Liver (tissue), 9 donors: Measurements from ENCODE around the gene MSL2. TPM values are rescaled to one million over a fixed set of nuclear protein-coding genes. Genes with fewer than 3 reads are reported as not detected.
A peak's percentile ranks its signal among the peaks of the same experiment; 100 is the strongest.
"Not testable (repeated sequence)": the region's sequence is repeated elsewhere in the genome, so short reads cannot be mapped to it uniquely, and the experiment has no call there.

Experiments
- DNase-seq: peaks from one replicate; pipeline ENCODE4 v3.0.0-alpha.2; 2017; ENCODE audit warnings: low spot score
- H3K27ac ChIP-seq, 2 donors: one replicate each; pipeline ENCODE4 v1.7.0; 2013; ENCODE audit warnings: inconsistent platforms in 2 of 2, low read length in 2 of 2, control low read depth in 1 of 2, low read depth in 1 of 2, mild to moderate bottlenecking in 1 of 2
- H3K27me3 ChIP-seq, 4 donors: one replicate each; pipeline versions ENCODE4 v1.6.1 to v1.7.0; 2013; ENCODE audit warnings: low read length in 3 of 4, inconsistent platforms in 1 of 4, mild to moderate bottlenecking in 1 of 4, moderate library complexity in 1 of 4; ENCODE audit not compliant: control insufficient read depth in 4 of 4, insufficient read depth in 4 of 4
- H3K36me3 ChIP-seq, 4 donors: one replicate each; pipeline versions ENCODE4 v1.6.1 to v1.7.0; 2013; ENCODE audit warnings: low read length in 3 of 4, mild to moderate bottlenecking in 3 of 4, low read depth in 1 of 4, moderate library complexity in 1 of 4; ENCODE audit not compliant: control insufficient read depth in 4 of 4, insufficient read depth in 3 of 4
- H3K4me1 ChIP-seq, 4 donors: one replicate each; pipeline versions ENCODE4 v1.6.1 to v1.7.0; 2013; ENCODE audit warnings: low read length in 3 of 4, mild to moderate bottlenecking in 3 of 4, moderate library complexity in 1 of 4; ENCODE audit not compliant: control insufficient read depth in 4 of 4, insufficient read depth in 4 of 4
- H3K4me3 ChIP-seq, 3 donors: one replicate each; pipeline versions ENCODE4 v1.6.1 to v1.7.0; 2013; ENCODE audit warnings: low read length in 3 of 3, control low read depth in 1 of 3, low read depth in 1 of 3, mild to moderate bottlenecking in 1 of 3
- H3K9ac ChIP-seq, 2 donors: one replicate each; pipeline ENCODE4 v1.7.0; 2013; ENCODE audit warnings: low read length in 2 of 2, mild to moderate bottlenecking in 2 of 2, moderate library complexity in 2 of 2, control low read depth in 1 of 2, low read depth in 1 of 2
- H3K9me3 ChIP-seq, 4 donors: one replicate each; pipeline versions ENCODE4 v1.6.1 to v1.7.0; 2013; ENCODE audit warnings: low read length in 3 of 4; ENCODE audit not compliant: control insufficient read depth in 4 of 4
- ATF3 ChIP-seq: IDR thresholded peaks from 2 replicates; pipeline ENCODE4 v1.6.1; 2016; ENCODE audit warnings: antibody characterized with exemption
- CTCF ChIP-seq: fragments of 150-350 bp; IDR thresholded peaks from 2 replicates; pipeline ENCODE4 v1.5.1; 2017; ENCODE audit warnings: improper control_type of control experiment, low read depth, low read length; ENCODE audit not compliant: missing input control
- FOXA2 ChIP-seq: IDR thresholded peaks from 2 replicates; pipeline ENCODE4 v1.6.1; 2016; ENCODE audit warnings: antibody characterized with exemption
- GABPA ChIP-seq, 2 donors: IDR thresholded peaks in 1 of 2; conservative IDR thresholded peaks in 1 of 2; 2 replicates each; pipeline ENCODE4 v1.6.1; 2016; ENCODE audit warnings: antibody characterized with exemption in 2 of 2, mild to moderate bottlenecking in 1 of 2, moderate library complexity in 1 of 2
- JUND ChIP-seq, 2 donors: IDR thresholded peaks; 2 replicates each; pipeline ENCODE4 v1.6.1; 2016; ENCODE audit warnings: antibody characterized with exemption in 2 of 2
- MAX ChIP-seq: IDR thresholded peaks from 2 replicates; pipeline ENCODE4 v1.6.1; 2016; ENCODE audit warnings: antibody characterized with exemption
- REST ChIP-seq: IDR thresholded peaks from 2 replicates; pipeline ENCODE4 v1.6.1; 2016; ENCODE audit warnings: antibody characterized with exemption, mild to moderate bottlenecking
- TAF1 ChIP-seq: conservative IDR thresholded peaks from 2 replicates; pipeline ENCODE4 v1.6.1; 2016; ENCODE audit warnings: antibody characterized with exemption, mild to moderate bottlenecking
- WGBS: extraction: QIAGEN DNeasy Blood & Tissue Kit; methylation state at CpG from one replicate; pipeline ENCODE4 v1.1.7; 2013; 5-methylcytosine and 5-hydroxymethylcytosine counted together
- polyA plus RNA-seq, 2 donors: library from polyadenylated mRNA; stranded (reverse) in 1 of 2; unstranded in 1 of 2; fragments of 200-250 nt in 1 of 2; fragments of >200 nt in 1 of 2; fragmentation: Nextera tagmentation in 1 of 2; extraction: Ambion mirVana in 1 of 2; gene quantifications; one replicate each; pipeline versions ENCODE4 v1.2.1 to v1.2.3, GENCODE V29; 2013 to 2015
- total RNA-seq, 2 donors: library from RNA; depleted of rRNA; stranded (reverse); fragments of >200 nt; gene quantifications; one replicate each; pipeline ENCODE4 v1.2.3, GENCODE V29; 2014
- donor health status: healthy.
- donor health status: healthy.
- donor health status: healthy.
- donor health status: healthy.
- donor health status: healthy.

Gene MSL2
- total and polyA plus RNA-seq, 4 donors = 2.7 to 18.7 (median 9.1) TPM

- no peak for TF ChIP-seq REST
- TF ChIP-seq ATF3 = no peak
- TF ChIP-seq GABPA (IDR thresholded peaks at IDR 0.05 in 1 of 2, conservative IDR thresholded peaks at IDR 0.05 in 1 of 2) = no peak
- Histone ChIP-seq H3K36me3 (peaks cover 0 to 15% (median 10%) of the 10 kb centered on the region in 4 donors), H3K27me3 (no peaks in the 10 kb centered on the region), H3K9ac (no peak overlapping the region), H3K9me3 (no peaks in the 10 kb centered on the region), H3K4me1 (peaks cover 0 to 7% (median 0%) of the 10 kb centered on the region in 4 donors), H3K4me3 (no peak overlapping the region), H3K27ac (no peak overlapping the region)
- no peak for DNase-seq
- 94% methylated on average over 6 of the region's 6 CpGs for WGBS
Measured at GRCh38 chr3:136146981-136147729, 49.0 kb downstream of the MSL2 start.

- not testable (repeated sequence) for H3K9ac ChIP-seq, H3K27me3 ChIP-seq, H3K27ac ChIP-seq, DNase-seq, H3K4me3 ChIP-seq, H3K36me3 ChIP-seq, H3K9me3 ChIP-seq, H3K4me1 ChIP-seq
- 99% methylated on average over 4 of the region's 4 CpGs for WGBS
Measured at GRCh38 chr3:136144397-136144796, 51.7 kb downstream of the MSL2 start.

GRCh38 chr3:136142592-136142991, 53.5 kb downstream of the MSL2 start:
- H3K9ac ChIP-seq = no peak overlapping the region
- H3K9me3 ChIP-seq = no peaks in the 10 kb centered on the region
- 52% methylated on average over 3 of the region's 3 CpGs for WGBS
- DNase-seq = no peak
- no peaks in the 10 kb centered on the region for H3K27me3 ChIP-seq
- no peak for TF ChIP-seq FOXA2
- TF ChIP-seq TAF1 = no peak
- TF ChIP-seq JUND (IDR thresholded peaks at IDR 0.05) = peak in 1 of 2 donors; percentile 84
- TF ChIP-seq CTCF = no peak
- TF ChIP-seq MAX = peak; percentile 10
- H3K4me1 ChIP-seq = peaks cover 0 to 3% (median 0%) of the 10 kb centered on the region in 4 donors
- H3K36me3 ChIP-seq = peaks cover 0 to 3% (median 0%) of the 10 kb centered on the region in 4 donors
- no peak overlapping the region for H3K4me3 ChIP-seq
- H3K27ac ChIP-seq = no peak overlapping the region
